DND-41 (cell line): Measurements from ENCODE around the gene NPAS2.

Experiments used
- ATAC-seq: fragments of 200-7000 bp; cut with Tn5 transposase; 3 replicates; pipeline ENCODE4 v1.9.1; 2021; ENCODE audit warnings: low read depth; ENCODE audit not compliant: insufficient read depth
- DNase-seq: peaks from one replicate; pipeline ENCODE4 v3.0.0-alpha.2; 2020
- H2AFZ ChIP-seq: 2 replicates; pipeline ENCODE4 v1.6.0; 2012; ENCODE audit warnings: low read depth, low read length
- H3K27ac ChIP-seq: 2 replicates; pipeline ENCODE4 v1.5.1; 2012; ENCODE audit warnings: low read length, inconsistent platforms
- H3K27me3 ChIP-seq: fragments of 200-600 bp; sonication (generic); 2 replicates; pipeline ENCODE4 v1.6.0; 2012; ENCODE audit warnings: low read length, mild to moderate bottlenecking, inconsistent platforms; ENCODE audit not compliant: insufficient read depth, poor library complexity
- H3K36me3 ChIP-seq: 2 replicates; pipeline ENCODE4 v1.5.1; 2012; ENCODE audit warnings: low read length, inconsistent platforms; ENCODE audit not compliant: insufficient read depth
- H3K4me1 ChIP-seq: 2 replicates; pipeline ENCODE4 v1.5.1; 2012; ENCODE audit warnings: mild to moderate bottlenecking, low read length; ENCODE audit not compliant: insufficient read depth
- H3K4me2 ChIP-seq: 2 replicates; pipeline ENCODE4 v1.6.0; 2012; ENCODE audit warnings: mild to moderate bottlenecking, moderate library complexity, low read length, inconsistent platforms; ENCODE audit not compliant: insufficient read depth
- H3K4me3 ChIP-seq, 2 experiments: fragments of 200-600 bp in 1 of 2; shearing (Covaris generic) in 1 of 2; 2 replicates each; pipeline ENCODE4 v1.5.1; 2012 to 2016; ENCODE audit warnings: inconsistent platforms in 2 of 2, low read length in 2 of 2, mild to moderate bottlenecking in 2 of 2, low read depth in 1 of 2, moderate library complexity in 1 of 2
- H3K79me2 ChIP-seq: 2 replicates; pipeline ENCODE4 v1.6.0; 2012; ENCODE audit warnings: low read length, inconsistent platforms; ENCODE audit not compliant: insufficient read depth
- H3K9ac ChIP-seq: 2 replicates; pipeline ENCODE4 v1.6.0; 2012; ENCODE audit warnings: low read depth, mild to moderate bottlenecking, inconsistent platforms, low read length, moderate library complexity
- H3K9me3 ChIP-seq: 2 replicates; pipeline ENCODE4 v1.5.1; 2012; ENCODE audit warnings: low read length, moderate library complexity, mild to moderate bottlenecking, inconsistent platforms; ENCODE audit not compliant: insufficient read depth, severe bottlenecking
- H4K20me1 ChIP-seq: 2 replicates; pipeline ENCODE4 v1.6.0; 2012; ENCODE audit warnings: low read length; ENCODE audit not compliant: insufficient read depth
- CTCF ChIP-seq: IDR thresholded peaks from 2 replicates; pipeline ENCODE4 v1.5.1; 2012; ENCODE audit warnings: borderline replicate concordance, low read length, moderate library complexity, mild to moderate bottlenecking; ENCODE audit not compliant: poor library complexity, severe bottlenecking; ENCODE audit errors: extremely low read depth
- EZH2 ChIP-seq: IDR thresholded peaks from 3 replicates; pipeline ENCODE4 v1.6.1; 2012; ENCODE audit warnings: borderline replicate concordance, low read depth, mild to moderate bottlenecking, moderate library complexity, low read length, inconsistent platforms; ENCODE audit not compliant: severe bottlenecking

NPAS2 gene

DNA sequence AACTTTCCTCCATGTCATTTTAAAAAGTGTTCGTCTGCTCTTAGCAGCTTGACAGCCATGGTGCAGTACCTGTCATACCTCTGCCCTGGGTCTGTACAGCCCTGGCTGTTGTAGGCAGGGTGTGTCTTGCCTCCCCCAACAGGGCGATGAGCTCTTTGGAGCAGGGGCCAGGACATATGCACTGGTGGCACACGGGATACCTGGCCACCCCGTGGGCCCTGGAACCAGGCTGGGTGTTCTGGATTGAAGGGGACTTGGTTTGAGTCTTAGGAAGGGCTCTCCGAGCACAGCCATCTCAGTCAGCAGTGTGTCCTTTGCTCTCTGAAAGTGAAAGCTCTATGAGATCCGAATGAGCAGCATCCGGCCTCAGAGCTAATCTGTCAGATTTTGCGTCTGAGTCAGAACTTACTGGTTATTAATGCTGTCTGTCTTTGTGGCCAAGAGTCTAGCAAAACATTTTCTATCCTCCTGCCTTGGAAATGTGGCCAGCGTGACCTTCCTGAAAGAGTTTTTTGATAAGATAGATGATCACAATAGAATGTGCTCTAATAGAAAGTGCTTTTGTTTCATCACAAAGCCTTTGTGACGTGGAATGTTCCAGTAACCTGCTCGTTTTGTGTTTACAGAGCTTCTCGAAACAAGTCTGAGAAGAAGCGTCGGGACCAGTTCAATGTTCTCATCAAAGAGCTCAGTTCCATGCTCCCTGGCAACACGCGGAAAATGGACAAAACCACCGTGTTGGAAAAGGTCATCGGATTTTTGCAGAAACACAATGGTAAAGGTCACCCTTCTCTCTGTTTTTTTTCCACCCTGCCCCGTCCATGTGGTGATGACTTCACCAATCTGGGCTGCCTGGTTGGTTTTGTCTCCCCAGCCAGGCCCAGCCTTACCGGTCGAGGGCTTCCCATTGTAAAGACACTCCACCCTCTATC, 104.8 kb downstream of the NPAS2 start:
- Histone ChIP-seq H2AFZ (no peak overlapping the region), H3K4me3 (no peak overlapping the region), H3K79me2 (no peaks in the 10 kb centered on the region), H3K9ac (no peak overlapping the region), H3K36me3 (no peaks in the 10 kb centered on the region), H4K20me1 (no peaks in the 10 kb centered on the region), H3K27me3 (no peaks in the 10 kb centered on the region), H3K4me1 (no peaks in the 10 kb centered on the region), H3K27ac (no peak overlapping the region), H3K9me3 (no peaks in the 10 kb centered on the region), H3K4me2 (no peak overlapping the region)
- DNase-seq, result no peak
- ATAC-seq, result no peak; the same call in 2 of the 3 replicates
- TF ChIP-seq EZH2, result no peak
- TF ChIP-seq CTCF, result no peak

GRCh38 chr2:100928235-100928634, 108.3 kb downstream of the NPAS2 start:
- Histone ChIP-seq H4K20me1 (no peaks in the 10 kb centered on the region), H3K4me2 (no peak overlapping the region), H3K27ac (no peak overlapping the region), H3K36me3 (peaks cover 2% of the 10 kb centered on the region; the same call in 1 of the 2 replicates), H3K9me3 (no peaks in the 10 kb centered on the region), H3K79me2 (no peaks in the 10 kb centered on the region), H3K9ac (no peak overlapping the region), H3K27me3 (no peaks in the 10 kb centered on the region), H3K4me1 (no peaks in the 10 kb centered on the region), H3K4me3 (no peak overlapping the region), H2AFZ (no peak overlapping the region)
- DNase-seq (no peak), ATAC-seq (no peak)
- TF ChIP-seq CTCF, result no peak
- TF ChIP-seq EZH2, result no peak

- Histone ChIP-seq H3K4me1 (no peaks in the 10 kb centered on the region), H4K20me1 (no peaks in the 10 kb centered on the region), H3K27me3 (no peaks in the 10 kb centered on the region)
Measured at GRCh38 chr2:100929147-100929546, 109.2 kb downstream of the NPAS2 start.

More at GRCh38 chr2:100929147-100929546, 109.2 kb downstream of the NPAS2 start:
- no peak for DNase-seq
- H3K9ac ChIP-seq, result no peak overlapping the region
- H3K79me2 ChIP-seq, result no peaks in the 10 kb centered on the region
- no peak overlapping the region for H3K4me2 ChIP-seq
- H2AFZ ChIP-seq, result no peak overlapping the region
- H3K9me3 ChIP-seq, result no peaks in the 10 kb centered on the region
- H3K4me3 ChIP-seq, result no peak overlapping the region
- no peak for TF ChIP-seq EZH2
- H3K36me3 ChIP-seq, result peaks cover 2% of the 10 kb centered on the region; the same call in 1 of the 2 replicates
- no peak for ATAC-seq
- no peak overlapping the region for H3K27ac ChIP-seq
